GM12892 (cell line): ENCODE results near the gene RPL28.

Experiments
- POLR2A ChIP-seq: IDR thresholded peaks from 2 replicates; pipeline ENCODE4 v1.6.1; 2011; ENCODE audit warnings: low read depth, low read length, control low read depth
- POLR2AphosphoS5 ChIP-seq: IDR thresholded peaks from 2 replicates; pipeline ENCODE4 v1.6.1; 2011; ENCODE audit warnings: low read depth, low read length, control low read depth
- TAF1 ChIP-seq: IDR thresholded peaks from 2 replicates; pipeline ENCODE4 v1.6.1; 2011; ENCODE audit warnings: low read depth, mild to moderate bottlenecking, control low read depth, low read length, borderline replicate concordance

GRCh38 chr19:55406091-55406825, 20.5 kb downstream of the RPL28 start:
- TF ChIP-seq POLR2A (no peak), POLR2AphosphoS5 (no peak), TAF1 (no peak)
